DOHH2 (cell line): ENCODE results near the gene RCN1.

Experiments used
- EZH2phosphoT487 ChIP-seq: fragments of 200-600 bp; sonication (generic); IDR thresholded peaks from 2 replicates; pipeline ENCODE4 v1.6.1; 2017; ENCODE audit warnings: borderline replicate concordance, mild to moderate bottlenecking, antibody characterized with exemption, low read length, moderate library complexity, mixed read lengths
- TF ChIP-seq, protein P1 (sequence below): fragments of 200-600 bp; sonication (generic); IDR thresholded peaks from one replicate; pipeline ENCODE4 v1.5.1; 2014; ENCODE audit warnings: antibody characterized with exemption, mild to moderate bottlenecking, low read depth, low read length; ENCODE audit not compliant: poor library complexity, severe bottlenecking

- TF ChIP-seq, protein P1, sequence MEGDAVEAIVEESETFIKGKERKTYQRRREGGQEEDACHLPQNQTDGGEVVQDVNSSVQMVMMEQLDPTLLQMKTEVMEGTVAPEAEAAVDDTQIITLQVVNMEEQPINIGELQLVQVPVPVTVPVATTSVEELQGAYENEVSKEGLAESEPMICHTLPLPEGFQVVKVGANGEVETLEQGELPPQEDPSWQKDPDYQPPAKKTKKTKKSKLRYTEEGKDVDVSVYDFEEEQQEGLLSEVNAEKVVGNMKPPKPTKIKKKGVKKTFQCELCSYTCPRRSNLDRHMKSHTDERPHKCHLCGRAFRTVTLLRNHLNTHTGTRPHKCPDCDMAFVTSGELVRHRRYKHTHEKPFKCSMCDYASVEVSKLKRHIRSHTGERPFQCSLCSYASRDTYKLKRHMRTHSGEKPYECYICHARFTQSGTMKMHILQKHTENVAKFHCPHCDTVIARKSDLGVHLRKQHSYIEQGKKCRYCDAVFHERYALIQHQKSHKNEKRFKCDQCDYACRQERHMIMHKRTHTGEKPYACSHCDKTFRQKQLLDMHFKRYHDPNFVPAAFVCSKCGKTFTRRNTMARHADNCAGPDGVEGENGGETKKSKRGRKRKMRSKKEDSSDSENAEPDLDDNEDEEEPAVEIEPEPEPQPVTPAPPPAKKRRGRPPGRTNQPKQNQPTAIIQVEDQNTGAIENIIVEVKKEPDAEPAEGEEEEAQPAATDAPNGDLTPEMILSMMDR, result no peak
- no peak for TF ChIP-seq EZH2phosphoT487
These were observed 58.9 kb downstream of the RCN1 start for GRCh38 chr11:32149748-32150147.
